SJCRH30 (cell line): ENCODE data around the gene DNAJB6. TPM values are rescaled to one million over a fixed set of nuclear protein-coding genes. Genes with fewer than 3 reads are reported as not detected.

Experiments
- DNase-seq, 2 experiments: peaks; one replicate each; pipeline ENCODE4 v3.0.0-alpha.2; 2015 to 2020
- H3K27ac ChIP-seq: fragments of 250-450 bp; sonication (Bioruptor Pico); 2 replicates; pipeline ENCODE4 v1.5.1; 2020; ENCODE audit warnings: mild to moderate bottlenecking, moderate library complexity
- H3K27me3 ChIP-seq: fragments of 250-450 bp; sonication (Bioruptor Pico); 2 replicates; pipeline ENCODE4 v1.5.1; 2020; ENCODE audit warnings: mild to moderate bottlenecking, moderate library complexity
- H3K36me3 ChIP-seq: fragments of 250-450 bp; sonication (Bioruptor Pico); 2 replicates; pipeline ENCODE4 v1.5.1; 2020; ENCODE audit warnings: mild to moderate bottlenecking, moderate library complexity
- H3K4me1 ChIP-seq: fragments of 250-450 bp; sonication (Bioruptor Pico); 2 replicates; pipeline ENCODE4 v1.5.1; 2020; ENCODE audit warnings: mild to moderate bottlenecking, moderate library complexity
- H3K4me3 ChIP-seq: fragments of 250-450 bp; sonication (Bioruptor Pico); 2 replicates; pipeline ENCODE4 v1.5.1; 2020; ENCODE audit warnings: mild to moderate bottlenecking, moderate library complexity
- H3K9me3 ChIP-seq: fragments of 250-450 bp; sonication (Bioruptor Pico); replicated peaks from 2 replicates; pipeline ENCODE4 v1.5.1; 2020; ENCODE audit warnings: mild to moderate bottlenecking, moderate library complexity
- total RNA-seq: library from RNA; depleted of rRNA; stranded (reverse); fragments of >200 nt; shearing (Covaris generic); gene quantifications from 2 replicates; pipeline ENCODE4 v1.2.3, GENCODE V29; 2014

Gene DNAJB6
- total RNA-seq, 1 experiment from 2014 or later: 121 TPM

DNA sequence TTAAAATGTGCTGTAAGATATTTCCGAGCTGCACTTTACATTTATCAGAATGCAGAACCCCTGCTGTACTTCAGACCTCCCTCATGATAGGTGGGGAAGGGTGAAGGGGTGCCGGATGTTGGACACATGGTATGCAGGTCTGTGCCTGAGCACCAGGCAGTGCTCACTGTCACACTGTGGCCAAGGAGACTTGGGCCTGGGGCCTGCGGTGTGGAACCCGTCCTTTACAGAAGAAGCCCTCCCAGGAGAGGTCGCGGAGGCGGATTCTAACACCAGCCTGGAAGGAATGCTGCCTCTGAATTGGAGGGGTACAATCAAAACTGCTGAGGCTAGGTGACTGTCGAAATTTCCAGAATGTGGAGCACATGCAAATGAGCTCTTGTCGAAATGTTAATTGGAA lies 34.5 kb downstream of the DNAJB6 start:
- H3K4me3 ChIP-seq: no peak overlapping the region
- H3K36me3 ChIP-seq: peaks cover 73% of the 10 kb centered on the region
- no peaks in the 10 kb centered on the region for H3K9me3 ChIP-seq
- no peaks in the 10 kb centered on the region for H3K27me3 ChIP-seq
- no peaks in the 10 kb centered on the region for H3K4me1 ChIP-seq
- DNase-seq: no peak
- no peak overlapping the region for H3K27ac ChIP-seq

GRCh38 chr7:157372300-157373232 lies 35.8 kb downstream of the DNAJB6 start:
- Histone ChIP-seq H3K9me3 (no peaks in the 10 kb centered on the region), H3K36me3 (peaks cover 68% of the 10 kb centered on the region), H3K4me1 (no peaks in the 10 kb centered on the region)

GRCh38 chr7:157373493-157373892 lies 36.7 kb downstream of the DNAJB6 start:
- Histone ChIP-seq H3K36me3 (peaks cover 60% of the 10 kb centered on the region), H3K27ac (no peak overlapping the region), H3K4me3 (no peak overlapping the region), H3K4me1 (no peaks in the 10 kb centered on the region), H3K9me3 (no peaks in the 10 kb centered on the region), H3K27me3 (no peaks in the 10 kb centered on the region)
- no peak for DNase-seq

More at GRCh38 chr7:157372300-157373232, 35.8 kb downstream of the DNAJB6 start:
- no peak overlapping the region for H3K27ac ChIP-seq
- no peaks in the 10 kb centered on the region for H3K27me3 ChIP-seq
- no peak for DNase-seq
- H3K4me3 ChIP-seq: no peak overlapping the region

DNA sequence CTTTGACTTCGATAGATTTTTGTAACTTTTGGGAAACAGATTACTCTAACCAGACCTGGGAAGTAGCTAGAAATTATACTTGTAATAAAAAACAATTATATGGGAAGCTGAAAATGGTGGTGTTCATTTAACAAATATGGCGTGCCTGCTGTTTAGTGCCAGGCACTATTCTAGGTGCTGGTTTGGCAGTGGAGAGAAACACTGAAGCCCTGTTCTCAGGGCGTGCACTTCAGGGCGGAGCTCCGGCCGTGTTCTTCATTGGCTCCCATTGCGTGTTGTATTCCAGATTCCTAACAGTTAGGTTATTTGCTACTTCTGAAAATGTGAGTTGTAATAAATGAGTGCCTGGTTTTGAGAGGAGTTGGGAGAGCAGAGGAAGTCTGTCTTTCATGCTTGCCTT lies 38.6 kb downstream of the DNAJB6 start:
- Histone ChIP-seq H3K27ac (no peak overlapping the region), H3K4me1 (no peaks in the 10 kb centered on the region), H3K4me3 (no peak overlapping the region), H3K9me3 (no peaks in the 10 kb centered on the region), H3K36me3 (peaks cover 53% of the 10 kb centered on the region), H3K27me3 (no peaks in the 10 kb centered on the region)
- DNase-seq: no peak

- Histone ChIP-seq H3K36me3 (peaks cover 42% of the 10 kb centered on the region), H3K27me3 (no peaks in the 10 kb centered on the region), H3K4me1 (no peaks in the 10 kb centered on the region), H3K27ac (no peak overlapping the region), H3K4me3 (no peak overlapping the region), H3K9me3 (no peaks in the 10 kb centered on the region)
- no peak for DNase-seq
These were observed 40.8 kb downstream of the DNAJB6 start for GRCh38 chr7:157377436-157378124.

GRCh38 chr7:157378390-157378789 lies 41.6 kb downstream of the DNAJB6 start:
- DNase-seq: no peak
- Histone ChIP-seq H3K4me1 (no peaks in the 10 kb centered on the region), H3K27me3 (no peaks in the 10 kb centered on the region), H3K9me3 (no peaks in the 10 kb centered on the region), H3K36me3 (peaks cover 34% of the 10 kb centered on the region), H3K27ac (no peak overlapping the region), H3K4me3 (no peak overlapping the region)

GRCh38 chr7:157379493-157379892 lies 42.7 kb downstream of the DNAJB6 start:
- no peak for DNase-seq
- Histone ChIP-seq H3K4me1 (no peaks in the 10 kb centered on the region), H3K27ac (no peak overlapping the region), H3K9me3 (no peaks in the 10 kb centered on the region), H3K27me3 (no peaks in the 10 kb centered on the region), H3K4me3 (no peak overlapping the region), H3K36me3 (peaks cover 42% of the 10 kb centered on the region)

- Histone ChIP-seq H3K4me1 (no peaks in the 10 kb centered on the region), H3K4me3 (no peak overlapping the region), H3K36me3 (peaks cover 46% of the 10 kb centered on the region), H3K27ac (no peak overlapping the region), H3K9me3 (no peaks in the 10 kb centered on the region), H3K27me3 (no peaks in the 10 kb centered on the region)
- no peak for DNase-seq
These were observed 43.6 kb downstream of the DNAJB6 start for GRCh38 chr7:157380416-157380815.

- Histone ChIP-seq H3K4me3 (no peak overlapping the region), H3K4me1 (no peaks in the 10 kb centered on the region), H3K9me3 (no peaks in the 10 kb centered on the region), H3K27ac (no peak overlapping the region; the same call in 1 of the 2 replicates), H3K36me3 (peaks cover 49% of the 10 kb centered on the region), H3K27me3 (no peaks in the 10 kb centered on the region)
- no peak for DNase-seq
These were observed 47.1 kb downstream of the DNAJB6 start for GRCh38 chr7:157383868-157384267.

DNA sequence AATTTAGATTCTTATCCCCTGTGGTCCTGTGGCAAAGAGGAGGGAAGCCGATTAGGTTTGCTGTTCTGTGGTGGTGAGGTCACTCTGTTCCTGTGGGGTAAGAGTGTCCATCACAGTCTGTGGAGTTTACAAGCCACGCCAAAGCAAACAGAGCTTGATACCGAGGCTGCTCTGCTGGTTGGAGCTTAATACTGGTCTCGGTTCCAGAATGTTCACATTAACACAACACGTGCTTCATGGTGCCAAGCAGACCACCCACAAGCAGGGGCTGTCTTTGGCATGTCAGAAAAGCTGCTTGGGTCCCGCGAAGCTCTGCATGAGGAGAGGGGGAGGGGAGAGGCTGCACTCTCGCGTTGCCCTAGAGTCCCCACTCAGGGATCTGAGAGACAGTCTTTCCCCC lies 47.5 kb downstream of the DNAJB6 start:
- peaks cover 48% of the 10 kb centered on the region for H3K36me3 ChIP-seq

DNA sequence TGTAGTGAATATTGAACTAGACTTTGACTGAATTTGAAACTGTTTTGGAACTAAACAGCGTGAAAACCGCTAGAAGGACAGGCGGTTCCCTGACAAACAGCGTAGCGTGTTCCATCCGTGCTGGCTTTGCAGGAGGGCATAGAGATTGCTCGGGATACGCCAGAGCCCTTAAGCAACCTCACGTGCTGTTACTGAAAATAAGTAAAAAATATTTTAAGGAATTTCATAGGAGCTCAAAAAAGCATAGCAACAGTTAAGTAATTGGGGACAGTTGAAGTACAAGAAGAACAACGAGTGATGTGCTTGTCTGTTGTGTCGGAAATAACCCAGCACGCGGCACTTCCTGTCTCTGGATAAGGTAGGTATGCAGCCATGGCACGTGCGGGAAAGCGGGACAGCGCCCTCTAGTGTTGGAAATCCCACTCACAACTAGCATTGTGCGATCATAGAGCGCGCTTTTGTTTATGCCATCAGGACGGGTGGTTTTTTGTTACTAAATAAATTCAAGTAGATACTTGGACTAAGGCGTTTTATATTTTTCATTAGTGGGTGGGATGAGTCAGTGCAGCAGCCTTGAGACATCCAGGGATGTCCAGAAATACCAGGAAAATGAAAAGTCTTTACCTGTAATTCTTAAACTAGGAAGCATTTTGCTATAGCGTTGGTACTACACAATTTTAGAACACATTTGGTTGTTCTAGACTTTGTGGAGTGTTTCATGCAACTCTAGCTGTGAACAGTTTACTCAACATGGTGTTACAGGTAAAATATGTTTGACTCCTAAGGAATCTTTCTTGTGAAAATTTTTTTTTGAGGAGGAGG lies 50.4 kb downstream of the DNAJB6 start:
- Histone ChIP-seq H3K4me1 (no peaks in the 10 kb centered on the region), H3K27ac (no peak overlapping the region), H3K27me3 (no peaks in the 10 kb centered on the region), H3K4me3 (no peak overlapping the region), H3K36me3 (peaks cover 57% of the 10 kb centered on the region), H3K9me3 (no peaks in the 10 kb centered on the region)
- peak; percentile 81 to 86 for DNase-seq

More for the DNA sequence above, 47.5 kb downstream of the DNAJB6 start:
- DNase-seq: peak in 1 of 2 experiments; percentile 36
- no peaks in the 10 kb centered on the region for H3K9me3 ChIP-seq
- H3K4me3 ChIP-seq: no peak overlapping the region
- no peak overlapping the region; the same call in 1 of the 2 replicates for H3K27ac ChIP-seq
- H3K27me3 ChIP-seq: no peaks in the 10 kb centered on the region
- H3K4me1 ChIP-seq: no peaks in the 10 kb centered on the region

GRCh38 chr7:157388301-157388700 lies 51.5 kb downstream of the DNAJB6 start:
- Histone ChIP-seq H3K27me3 (no peaks in the 10 kb centered on the region), H3K4me3 (no peak overlapping the region), H3K4me1 (no peaks in the 10 kb centered on the region), H3K9me3 (no peaks in the 10 kb centered on the region), H3K36me3 (peaks cover 54% of the 10 kb centered on the region), H3K27ac (no peak overlapping the region)
- DNase-seq: no peak

- no peak overlapping the region for H3K4me3 ChIP-seq
- H3K27ac ChIP-seq: no peak overlapping the region
- DNase-seq: no peak
- no peaks in the 10 kb centered on the region for H3K4me1 ChIP-seq
- H3K27me3 ChIP-seq: no peaks in the 10 kb centered on the region
- H3K9me3 ChIP-seq: no peaks in the 10 kb centered on the region
- peaks cover 37% of the 10 kb centered on the region for H3K36me3 ChIP-seq
These were observed 53.3 kb downstream of the DNAJB6 start for GRCh38 chr7:157389951-157390730.
